H1 (cell line): ENCODE data around the gene CCNJ. TPM values are rescaled to one million over a fixed set of nuclear protein-coding genes. Genes with fewer than 3 reads are reported as not detected.

ENCODE experiments used
- BCL11A ChIP-seq, 2 experiments: IDR thresholded peaks; one replicate each; pipeline ENCODE4 v1.6.1; 2011; ENCODE audit warnings: low read depth in 2 of 2, low read length in 2 of 2, mild to moderate bottlenecking in 2 of 2
- EZH2 ChIP-seq: fragments of 200-600 bp; sonication (generic); IDR thresholded peaks from 2 replicates; pipeline ENCODE4 v1.7.1; 2012; ENCODE audit warnings: low read depth, mild to moderate bottlenecking, moderate library complexity, low read length, inconsistent platforms; ENCODE audit not compliant: severe bottlenecking
- KDM5A ChIP-seq: fragments of 200-600 bp; IDR thresholded peaks from 2 replicates; pipeline ENCODE4 v1.7.1; 2012; ENCODE audit warnings: mild to moderate bottlenecking, low read length, inconsistent platforms, mixed read lengths
- SAP30 ChIP-seq: fragments of 300-600 bp; sonication (generic); IDR thresholded peaks from 2 replicates; pipeline ENCODE4 v1.7.1; 2012; ENCODE audit warnings: low read length, moderate library complexity, mild to moderate bottlenecking, inconsistent platforms; ENCODE audit not compliant: insufficient read depth, insufficient replicate concordance
- polyA plus RNA-seq, 7 experiments: library from polyadenylated mRNA; depleted of rRNA in 3 of 7; stranded (reverse) in 5 of 7; unstranded in 2 of 7; fragments of >200 nt in 5 of 7; fragments of 200-250 nt in 2 of 7; gene quantifications; 1 replicate in 5 of 7; 2 replicates in 1 of 7; 4 replicates in 1 of 7; pipeline versions ENCODE4 v1.2.1 to v1.2.3, GENCODE V29; 2011 to 2013; ENCODE audit warnings: missing spikeins in 2 of 7, mixed read lengths in 2 of 7
- total RNA-seq: library from RNA; stranded (reverse); fragmentation: NEBNext Ultra II Directional; extraction: Animal tissue kit (Norgen Biotek cat#: 25700); gene quantifications from 2 replicates; pipeline ENCODE4 v1.2.1, GENCODE V29; 2021

CCNJ gene
- total and polyA plus RNA-seq, 2 of the 8 experiments (the other 6 are each of a cell fraction or from before 2014, with no cell fraction given) = 31.4 to 34.7 TPM

- TF ChIP-seq SAP30 (no peak), EZH2 (no peak), KDM5A (no peak), BCL11A (IDR thresholded peaks at IDR 0.05; ENCODE audit: low read depth in 2 of 2, low read length in 2 of 2) (no peak)
These were observed 8.8 kb upstream of the CCNJ start (continued) for GRCh38 chr10:96034625-96035024.
